ENCODE results near the gene DUSP16. TPM values are rescaled to one million over a fixed set of nuclear protein-coding genes. Genes with fewer than 3 reads are reported as not detected.

Gene DUSP16
- total and polyA plus RNA-seq, 2 experiments from 2014 or later: 11.7 to 59.4 TPM

- TF ChIP-seq REST (IDR thresholded peaks at IDR 0.05; ENCODE audit: unreplicated experiment) (no peak), POLR2AphosphoS5 (IDR thresholded peaks at IDR 0.05; ENCODE audit: low read depth) (no peak), ZNF331 (CRISPR knock-in tag; IDR thresholded peaks at IDR 0.05; ENCODE audit: low read depth) (no peak), EZH2 (IDR thresholded peaks at IDR 0.05; ENCODE audit: low read depth, unreplicated experiment) (no peak), ETS1 (IDR thresholded peaks at IDR 0.05) (no peak), CTCF (conservative IDR thresholded peaks at IDR 0.05; ENCODE audit: low read depth in 2 of 2) (no peak)
Observed at GRCh38 chr12:12553208-12553785, 9.4 kb downstream of the DUSP16 start (continued).

- H3K9me2 ChIP-seq (ENCODE audit: insufficient read depth): no peaks in the 10 kb centered on the region
- H3K79me2 ChIP-seq (replicated peaks; ENCODE audit: insufficient read depth): peaks cover 100% of the 10 kb centered on the region
- H3K4me3 Mint-ChIP-seq: no peak overlapping the region
- peaks cover 25% of the 10 kb centered on the region for H3K4me1 Mint-ChIP-seq
- H3K27me3 ChIP-seq (ENCODE audit: insufficient read depth): no peaks in the 10 kb centered on the region
- no peak overlapping the region for H3K27ac ChIP-seq (ENCODE audit: low read depth)
- H2AFZ ChIP-seq: no peak overlapping the region
- H3K4me1 ChIP-seq (ENCODE audit: insufficient read depth): peaks cover 12% of the 10 kb centered on the region
- H3K36me3 Mint-ChIP-seq (ENCODE audit: low read depth): peaks cover 34% of the 10 kb centered on the region; the same call in 2 of the 3 replicates
- no peak overlapping the region for H3K4me3 ChIP-seq
- no peaks in the 10 kb centered on the region for H3F3A ChIP-seq (replicated peaks; ENCODE audit: low read depth)
- peaks cover 13% of the 10 kb centered on the region for H3K27me3 Mint-ChIP-seq (ENCODE audit: insufficient read depth, low read depth, poor library complexity)
- ATAC-seq: no peak
- H3K4me2 ChIP-seq: no peak overlapping the region
- H4K20me1 ChIP-seq (replicated peaks; ENCODE audit: insufficient read depth): no peaks in the 10 kb centered on the region
- DNase-seq (ENCODE audit: low spot score): no peak
- H3K36me3 ChIP-seq (ENCODE audit: insufficient read depth): no peaks in the 10 kb centered on the region
- no peak overlapping the region; the same call in 1 of the 2 replicates for H3K27ac Mint-ChIP-seq
- H3K9me3 Mint-ChIP-seq: no peaks in the 10 kb centered on the region
- TF ChIP-seq CREB1 (CRISPR knock-in tag; IDR thresholded peaks at IDR 0.05; ENCODE audit: low read depth) (no peak), ZNF331 (CRISPR knock-in tag; IDR thresholded peaks at IDR 0.05; ENCODE audit: low read depth) (no peak), ETS1 (IDR thresholded peaks at IDR 0.05) (no peak), ZNF462 (CRISPR knock-in tag; IDR thresholded peaks at IDR 0.05) (no peak), EZH2phosphoT487 (IDR thresholded peaks at IDR 0.05; ENCODE audit: unreplicated experiment) (no peak), NANOG (IDR thresholded peaks at IDR 0.05; ENCODE audit: borderline replicate concordance) (no peak), ZNF114 (CRISPR knock-in tag; IDR thresholded peaks at IDR 0.05) (no peak)
Observed at GRCh38 chr12:12551115-12551514, 11.5 kb downstream of the DUSP16 start.

All from GM23338 (cell line).